ENCODE results near the gene KLHL29. TPM values are rescaled to one million over a fixed set of nuclear protein-coding genes. Genes with fewer than 3 reads are reported as not detected.

KLHL29 gene
- polyA plus RNA-seq, 1 donor from 2014 or later, result 42.4 TPM

DNA sequence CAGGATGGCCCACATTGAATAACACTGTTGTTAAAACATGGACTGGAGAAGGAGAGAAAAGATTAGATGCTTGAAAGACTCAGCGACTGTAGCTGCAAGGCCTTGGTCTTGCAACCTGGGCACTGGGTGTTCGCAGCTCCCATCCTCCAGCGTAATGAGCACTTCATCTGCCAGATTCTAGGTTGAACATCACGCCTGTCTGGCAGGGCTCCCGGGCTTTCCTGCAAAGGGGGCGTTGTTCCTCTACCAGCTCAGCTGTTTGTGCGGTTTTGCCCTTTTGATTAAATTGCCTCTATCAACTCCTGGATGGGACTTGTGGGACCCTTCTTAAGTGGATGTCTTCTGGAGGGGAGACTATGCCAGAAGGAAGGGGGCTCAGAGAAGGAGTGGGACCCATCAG is 215.4 kb downstream of the KLHL29 start:
- H3K79me2 ChIP-seq (replicated peaks; ENCODE audit: insufficient read depth, low read length), result no peaks in the 10 kb centered on the region
- H3K9me3 ChIP-seq (ENCODE audit: low read length), result no peaks in the 10 kb centered on the region
- no peaks in the 10 kb centered on the region for H3K9me2 ChIP-seq (ENCODE audit: insufficient read depth, low read length)
- TF ChIP-seq, protein P1, sequence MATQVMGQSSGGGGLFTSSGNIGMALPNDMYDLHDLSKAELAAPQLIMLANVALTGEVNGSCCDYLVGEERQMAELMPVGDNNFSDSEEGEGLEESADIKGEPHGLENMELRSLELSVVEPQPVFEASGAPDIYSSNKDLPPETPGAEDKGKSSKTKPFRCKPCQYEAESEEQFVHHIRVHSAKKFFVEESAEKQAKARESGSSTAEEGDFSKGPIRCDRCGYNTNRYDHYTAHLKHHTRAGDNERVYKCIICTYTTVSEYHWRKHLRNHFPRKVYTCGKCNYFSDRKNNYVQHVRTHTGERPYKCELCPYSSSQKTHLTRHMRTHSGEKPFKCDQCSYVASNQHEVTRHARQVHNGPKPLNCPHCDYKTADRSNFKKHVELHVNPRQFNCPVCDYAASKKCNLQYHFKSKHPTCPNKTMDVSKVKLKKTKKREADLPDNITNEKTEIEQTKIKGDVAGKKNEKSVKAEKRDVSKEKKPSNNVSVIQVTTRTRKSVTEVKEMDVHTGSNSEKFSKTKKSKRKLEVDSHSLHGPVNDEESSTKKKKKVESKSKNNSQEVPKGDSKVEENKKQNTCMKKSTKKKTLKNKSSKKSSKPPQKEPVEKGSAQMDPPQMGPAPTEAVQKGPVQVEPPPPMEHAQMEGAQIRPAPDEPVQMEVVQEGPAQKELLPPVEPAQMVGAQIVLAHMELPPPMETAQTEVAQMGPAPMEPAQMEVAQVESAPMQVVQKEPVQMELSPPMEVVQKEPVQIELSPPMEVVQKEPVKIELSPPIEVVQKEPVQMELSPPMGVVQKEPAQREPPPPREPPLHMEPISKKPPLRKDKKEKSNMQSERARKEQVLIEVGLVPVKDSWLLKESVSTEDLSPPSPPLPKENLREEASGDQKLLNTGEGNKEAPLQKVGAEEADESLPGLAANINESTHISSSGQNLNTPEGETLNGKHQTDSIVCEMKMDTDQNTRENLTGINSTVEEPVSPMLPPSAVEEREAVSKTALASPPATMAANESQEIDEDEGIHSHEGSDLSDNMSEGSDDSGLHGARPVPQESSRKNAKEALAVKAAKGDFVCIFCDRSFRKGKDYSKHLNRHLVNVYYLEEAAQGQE (IDR thresholded peaks at IDR 0.05; ENCODE audit: borderline replicate concordance), result no peak
- TF ChIP-seq, protein P2, sequence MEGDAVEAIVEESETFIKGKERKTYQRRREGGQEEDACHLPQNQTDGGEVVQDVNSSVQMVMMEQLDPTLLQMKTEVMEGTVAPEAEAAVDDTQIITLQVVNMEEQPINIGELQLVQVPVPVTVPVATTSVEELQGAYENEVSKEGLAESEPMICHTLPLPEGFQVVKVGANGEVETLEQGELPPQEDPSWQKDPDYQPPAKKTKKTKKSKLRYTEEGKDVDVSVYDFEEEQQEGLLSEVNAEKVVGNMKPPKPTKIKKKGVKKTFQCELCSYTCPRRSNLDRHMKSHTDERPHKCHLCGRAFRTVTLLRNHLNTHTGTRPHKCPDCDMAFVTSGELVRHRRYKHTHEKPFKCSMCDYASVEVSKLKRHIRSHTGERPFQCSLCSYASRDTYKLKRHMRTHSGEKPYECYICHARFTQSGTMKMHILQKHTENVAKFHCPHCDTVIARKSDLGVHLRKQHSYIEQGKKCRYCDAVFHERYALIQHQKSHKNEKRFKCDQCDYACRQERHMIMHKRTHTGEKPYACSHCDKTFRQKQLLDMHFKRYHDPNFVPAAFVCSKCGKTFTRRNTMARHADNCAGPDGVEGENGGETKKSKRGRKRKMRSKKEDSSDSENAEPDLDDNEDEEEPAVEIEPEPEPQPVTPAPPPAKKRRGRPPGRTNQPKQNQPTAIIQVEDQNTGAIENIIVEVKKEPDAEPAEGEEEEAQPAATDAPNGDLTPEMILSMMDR (IDR thresholded peaks at IDR 0.05; ENCODE audit: poor library complexity, severe bottlenecking), result no peak
- TF ChIP-seq POLR2AphosphoS5 (IDR thresholded peaks at IDR 0.05) (no peak), MXI1 (conservative IDR thresholded peaks at IDR 0.05; ENCODE audit: poor library complexity, severe bottlenecking) (no peak), EP300 (conservative IDR thresholded peaks at IDR 0.05; ENCODE audit: poor library complexity, severe bottlenecking) (no peak), SMC3 (conservative IDR thresholded peaks at IDR 0.05; ENCODE audit: poor library complexity) (no peak), RAD21 (conservative IDR thresholded peaks at IDR 0.05) (no peak), EZH2 (IDR thresholded peaks at IDR 0.05; ENCODE audit: borderline replicate concordance, insufficient read depth, low read length, poor library complexity, severe bottlenecking) (no peak), TAF1 (IDR thresholded peaks at IDR 0.05; ENCODE audit: low read depth) (no peak)
- H2AFZ ChIP-seq (ENCODE audit: low read depth, low read length), result no peak overlapping the region
- H4K20me1 ChIP-seq (ENCODE audit: insufficient read depth), result peaks cover 2% of the 10 kb centered on the region
- no peaks in the 10 kb centered on the region for H3K27me3 ChIP-seq (ENCODE audit: insufficient read depth, low read depth, low read length)
- H3K27ac ChIP-seq (ENCODE audit: low read length), result no peak overlapping the region
- H3K4me2 ChIP-seq (ENCODE audit: low read length), result no peak overlapping the region
- no peak overlapping the region for H3K9ac ChIP-seq (ENCODE audit: low read length)
- H3K36me3 ChIP-seq (ENCODE audit: insufficient read depth, low read length), result no peaks in the 10 kb centered on the region
- H3F3A ChIP-seq (ENCODE audit: insufficient read depth, low read length, poor library complexity, severe bottlenecking), result no peaks in the 10 kb centered on the region
- no peak overlapping the region for H3K4me3 ChIP-seq (ENCODE audit: low read length)

- Histone ChIP-seq H3K9me2 (ENCODE audit: insufficient read depth, low read length) (no peaks in the 10 kb centered on the region), H2AFZ (ENCODE audit: low read depth, low read length) (no peak overlapping the region), H3K4me2 (ENCODE audit: low read length) (no peak overlapping the region), H4K20me1 (ENCODE audit: insufficient read depth) (peaks cover 2% of the 10 kb centered on the region), H3K36me3 (ENCODE audit: insufficient read depth, low read length) (no peaks in the 10 kb centered on the region), H3K27me3 (ENCODE audit: insufficient read depth, low read depth, low read length) (no peaks in the 10 kb centered on the region), H3K79me2 (replicated peaks; ENCODE audit: insufficient read depth, low read length) (no peaks in the 10 kb centered on the region), H3K4me3 (ENCODE audit: low read length) (no peak overlapping the region), H3F3A (ENCODE audit: insufficient read depth, low read length, poor library complexity, severe bottlenecking) (no peaks in the 10 kb centered on the region), H3K9me3 (ENCODE audit: low read length) (no peaks in the 10 kb centered on the region), H3K27ac (ENCODE audit: low read length) (no peak overlapping the region), H3K9ac (ENCODE audit: low read length) (no peak overlapping the region)
- no peak for TF ChIP-seq SMC3 (conservative IDR thresholded peaks at IDR 0.05; ENCODE audit: poor library complexity)
- TF ChIP-seq, protein P1 (IDR thresholded peaks at IDR 0.05; ENCODE audit: borderline replicate concordance), result no peak
- TF ChIP-seq MXI1 (conservative IDR thresholded peaks at IDR 0.05; ENCODE audit: poor library complexity, severe bottlenecking), result no peak
- TF ChIP-seq, protein P2 (IDR thresholded peaks at IDR 0.05; ENCODE audit: poor library complexity, severe bottlenecking), result no peak
- no peak for TF ChIP-seq EP300 (conservative IDR thresholded peaks at IDR 0.05; ENCODE audit: poor library complexity, severe bottlenecking)
Observed at GRCh38 chr2:23601301-23601965, 216.5 kb downstream of the KLHL29 start.
